ENCODE results near the gene PDCD11.

PDCD11 gene

GRCh38 chr10:103493916-103494877, 97.8 kb downstream of the PDCD11 start:
- Histone ChIP-seq H3K4me3 (ENCODE audit: low read depth, low read length) (peak overlapping the region; percentile 58), H3K27me3 (ENCODE audit: insufficient read depth, low read depth, severe bottlenecking) (peaks cover 12% of the 10 kb centered on the region), H3K9me3 (ENCODE audit: severe bottlenecking) (no peaks in the 10 kb centered on the region), H3K27ac (no peak overlapping the region), H3K36me3 (no peaks in the 10 kb centered on the region)
- no peak for TF ChIP-seq CTCF (IDR thresholded peaks at IDR 0.05; ENCODE audit: low read depth, low read length)
- DNase-seq = peak; percentile 29

GRCh38 chr10:103495321-103495720, 98.9 kb downstream of the PDCD11 start:
- Histone ChIP-seq H3K36me3 (no peaks in the 10 kb centered on the region), H3K4me3 (ENCODE audit: low read depth, low read length) (no peak overlapping the region), H3K9me3 (ENCODE audit: severe bottlenecking) (no peaks in the 10 kb centered on the region), H3K27me3 (ENCODE audit: insufficient read depth, low read depth, severe bottlenecking) (peaks cover 12% of the 10 kb centered on the region), H3K27ac (no peak overlapping the region)
- DNase-seq = no peak
- TF ChIP-seq CTCF (IDR thresholded peaks at IDR 0.05; ENCODE audit: low read depth, low read length) = no peak

Data from WERI-Rb-1 (cell line).